ENCODE results near the gene DIAPH3.

DIAPH3 gene

DNA sequence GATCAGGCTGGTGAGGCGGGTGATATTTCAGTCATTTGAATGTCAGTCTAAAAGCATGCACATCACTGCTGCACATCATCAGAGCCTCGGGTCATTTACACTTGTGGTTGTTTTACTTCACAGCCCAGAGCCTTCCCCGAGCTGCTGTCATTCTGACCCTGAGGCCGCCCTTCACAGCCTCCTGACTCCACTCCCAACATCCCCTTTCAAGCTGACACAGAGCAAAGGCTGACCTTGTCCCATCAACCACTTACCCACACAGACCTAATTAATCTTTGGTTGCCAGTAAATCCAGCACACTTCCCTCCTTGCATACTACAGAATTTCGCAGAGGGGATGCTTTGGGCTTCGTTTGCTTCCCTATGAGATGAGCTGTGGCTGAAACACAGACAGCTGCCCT, 528.1 kb downstream of the DIAPH3 start:
- DNase-seq, result no peak

DNA sequence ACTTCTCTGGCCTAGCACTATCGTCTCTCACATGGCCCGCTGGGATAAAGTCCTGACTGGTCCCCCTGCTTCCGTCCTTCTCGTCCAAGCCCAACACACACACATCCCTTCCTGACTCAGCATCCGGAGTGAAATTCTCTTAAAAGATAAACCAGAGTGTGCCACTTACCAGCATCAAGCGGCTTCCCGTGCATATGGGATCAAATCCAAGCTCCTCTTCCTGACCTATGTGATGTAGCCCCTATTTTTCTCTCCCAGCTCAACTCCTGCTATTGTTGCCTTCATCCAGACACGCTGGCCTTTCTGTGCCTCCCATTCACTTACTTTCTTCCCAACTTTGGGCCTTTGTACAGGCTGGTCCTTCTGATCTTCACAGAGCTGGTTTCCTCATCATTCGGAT, 530.4 kb downstream of the DIAPH3 start:
- DNase-seq, result no peak

DNA sequence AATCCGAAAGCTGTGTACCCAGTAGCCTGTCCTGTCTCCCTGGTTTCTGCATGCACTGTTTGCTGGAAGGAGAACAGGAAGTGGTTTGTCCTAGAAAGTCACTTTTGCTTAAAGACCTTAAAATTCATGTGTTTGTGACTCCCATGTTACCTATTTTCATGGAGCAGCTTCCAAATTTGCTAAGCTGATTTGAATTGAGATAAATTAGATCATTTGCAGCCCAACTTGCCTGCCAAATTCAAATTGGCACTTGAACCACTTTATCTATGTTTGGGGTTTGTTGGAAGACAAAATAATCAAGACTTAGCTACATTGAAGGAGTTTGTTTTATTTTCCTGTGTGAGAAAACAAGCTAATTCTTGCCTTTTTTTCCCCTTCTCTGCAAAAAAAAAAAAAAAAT, 532.5 kb downstream of the DIAPH3 start:
- DNase-seq, result no peak

DNA sequence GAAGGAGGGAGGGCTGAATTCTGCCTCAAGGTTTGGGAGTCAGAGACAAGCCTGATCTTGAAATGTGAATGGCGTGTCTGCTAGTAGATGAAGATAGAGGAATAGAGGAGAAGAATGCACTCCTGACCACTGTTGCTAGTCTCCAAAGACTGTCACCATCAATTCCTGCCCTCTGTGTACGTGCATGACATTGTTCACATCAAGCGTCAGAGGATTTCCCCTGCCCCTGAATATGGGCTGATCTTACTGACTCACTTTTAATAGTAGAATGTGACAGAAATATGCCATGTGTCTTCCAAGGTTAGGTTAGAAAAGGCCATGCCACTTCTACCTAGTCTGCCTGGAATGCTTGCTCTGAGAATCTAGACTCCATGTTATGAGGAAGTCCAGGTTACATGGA, 538.6 kb downstream of the DIAPH3 start:
- DNase-seq, result no peak

DNA sequence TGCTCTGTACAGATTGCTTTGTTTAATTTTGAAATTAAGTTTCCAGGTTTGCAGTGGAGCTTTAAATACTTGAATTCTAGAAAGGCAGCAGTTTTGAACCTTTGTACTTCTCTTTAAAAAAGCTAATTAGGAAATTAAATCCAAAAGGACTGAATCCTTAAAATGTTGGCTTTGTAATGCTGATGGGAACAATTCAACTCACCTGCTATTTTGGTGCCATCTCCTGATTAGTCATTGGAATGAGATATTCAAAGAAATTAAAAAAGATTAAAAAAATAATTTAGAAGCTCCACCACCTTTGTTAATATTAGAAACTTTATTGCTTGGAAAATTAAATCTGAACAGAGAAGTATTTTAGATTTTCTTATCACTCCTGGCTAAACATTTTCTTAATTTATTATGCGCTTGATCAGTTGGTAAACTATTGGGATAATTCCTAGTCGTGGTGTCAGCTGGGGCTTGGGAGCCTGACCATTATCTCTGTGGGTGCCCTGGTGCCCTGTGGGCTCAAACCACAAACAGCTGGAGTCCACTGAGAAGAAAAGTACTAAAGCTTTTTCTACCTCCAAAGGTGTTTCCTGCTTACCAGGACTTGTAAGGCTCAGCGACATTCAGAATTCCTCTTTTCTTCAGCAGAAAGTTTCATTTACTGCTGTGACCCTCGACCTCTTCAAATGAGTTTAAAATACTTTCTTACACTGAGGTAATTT, 540.4 kb downstream of the DIAPH3 start:
- no peak for DNase-seq

DNA sequence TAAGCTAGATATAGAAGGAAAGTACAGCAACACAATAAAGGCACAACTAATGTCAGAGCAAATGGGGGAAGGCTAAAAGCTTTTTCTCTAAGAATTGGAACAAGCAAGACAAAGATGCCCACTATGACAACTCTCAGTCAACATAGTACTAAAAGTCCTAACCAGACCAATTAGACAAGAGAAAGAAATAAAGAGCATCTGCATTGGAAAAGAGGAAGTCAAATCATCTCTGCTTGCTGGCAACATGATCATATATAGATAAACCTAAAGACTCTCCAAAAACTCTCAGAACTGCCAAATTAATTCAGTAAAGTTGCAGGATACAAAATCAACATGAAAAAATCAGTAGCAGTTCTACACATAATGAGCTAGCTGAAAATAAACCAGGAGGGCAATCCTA, 542.0 kb downstream of the DIAPH3 start:
- no peak for DNase-seq
